ACC112 (cell line): ENCODE data around the gene CLEC7A.

Source experiments
- H2AFZ ChIP-seq: fragments of 200-600 bp; sonication (generic); one replicate; pipeline ENCODE4 v1.6.0; 2017; ENCODE audit warnings: antibody characterized with exemption, low read length; ENCODE audit not compliant: unreplicated experiment
- H3K27ac ChIP-seq: fragments of 200-600 bp; sonication (generic); 2 replicates; pipeline ENCODE4 v1.5.1; 2014; ENCODE audit warnings: low read depth, mild to moderate bottlenecking, antibody characterized with exemption, low read length, moderate library complexity
- H3K27me3 ChIP-seq: fragments of 200-600 bp; sonication (generic); 2 replicates; pipeline ENCODE4 v1.6.1; 2014; ENCODE audit warnings: mild to moderate bottlenecking, antibody characterized with exemption, low read length, moderate library complexity, mixed read lengths; ENCODE audit not compliant: insufficient read depth
- H3K36me3 ChIP-seq: fragments of 200-600 bp; sonication (generic); 2 replicates; pipeline ENCODE4 v1.6.1; 2016; ENCODE audit warnings: mild to moderate bottlenecking, antibody characterized with exemption, low read length, moderate library complexity, mixed read lengths; ENCODE audit not compliant: insufficient read depth
- H3K4me1 ChIP-seq: fragments of 200-600 bp; sonication (generic); one replicate; pipeline ENCODE4 v1.6.1; 2016; ENCODE audit warnings: low read length, mixed read lengths; ENCODE audit not compliant: insufficient read depth, unreplicated experiment, control insufficient read depth
- H3K4me3 ChIP-seq: fragments of 200-600 bp; sonication (generic); 2 replicates; pipeline ENCODE4 v1.5.1; 2014; ENCODE audit warnings: mild to moderate bottlenecking, low read depth, low read length
- H3K79me2 ChIP-seq: fragments of 200-600 bp; sonication (generic); one replicate; pipeline ENCODE4 v1.6.0; 2016; ENCODE audit warnings: low read length; ENCODE audit not compliant: control insufficient read depth, unreplicated experiment, insufficient read depth

Gene CLEC7A

DNA sequence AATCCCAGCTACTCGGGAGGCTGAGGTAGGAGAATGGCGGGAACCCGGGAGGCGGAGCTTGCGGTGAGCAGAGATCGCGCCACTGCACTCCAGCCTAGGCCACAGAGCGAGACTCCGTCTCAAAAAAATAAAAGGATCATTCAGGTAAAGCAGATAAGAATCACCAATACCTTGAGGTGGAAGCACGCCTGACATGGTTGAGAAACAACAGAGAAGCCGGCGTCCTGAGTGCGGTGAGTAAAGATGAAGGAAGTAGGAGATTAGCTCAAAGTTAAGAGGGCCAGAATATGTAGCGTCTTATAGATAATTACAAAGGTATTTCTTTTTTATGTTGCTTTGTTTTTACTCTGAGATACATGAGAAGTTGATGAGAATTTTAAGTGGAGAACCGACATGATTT lies 14.7 kb downstream of the CLEC7A start:
- no peaks in the 10 kb centered on the region for H3K36me3 ChIP-seq
- H2AFZ ChIP-seq, result no peak overlapping the region
- H3K4me3 ChIP-seq, result no peak overlapping the region
- H3K79me2 ChIP-seq, result no peaks in the 10 kb centered on the region
- H3K4me1 ChIP-seq, result peaks cover 4% of the 10 kb centered on the region
- no peaks in the 10 kb centered on the region for H3K27me3 ChIP-seq
- H3K27ac ChIP-seq, result no peak overlapping the region

DNA sequence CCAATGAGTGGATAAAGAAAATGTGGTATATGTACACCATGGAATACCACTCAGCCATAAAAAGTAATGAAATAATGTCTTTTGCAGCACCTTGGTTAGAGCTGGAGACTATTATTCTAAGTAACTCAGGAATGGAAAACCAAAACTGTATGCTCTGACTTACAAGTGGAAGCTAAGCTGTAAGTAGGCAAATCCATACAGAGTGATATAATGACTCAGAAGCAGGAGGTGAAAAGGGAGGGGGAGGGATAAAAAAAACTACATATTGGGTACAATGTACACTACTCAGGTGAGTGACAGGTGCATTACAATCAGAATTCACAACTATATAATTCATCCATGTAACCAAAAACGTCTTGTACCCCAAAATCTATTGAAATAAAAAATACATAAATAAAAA lies 16.1 kb downstream of the CLEC7A start:
- H3K27ac ChIP-seq, result no peak overlapping the region

DNA sequence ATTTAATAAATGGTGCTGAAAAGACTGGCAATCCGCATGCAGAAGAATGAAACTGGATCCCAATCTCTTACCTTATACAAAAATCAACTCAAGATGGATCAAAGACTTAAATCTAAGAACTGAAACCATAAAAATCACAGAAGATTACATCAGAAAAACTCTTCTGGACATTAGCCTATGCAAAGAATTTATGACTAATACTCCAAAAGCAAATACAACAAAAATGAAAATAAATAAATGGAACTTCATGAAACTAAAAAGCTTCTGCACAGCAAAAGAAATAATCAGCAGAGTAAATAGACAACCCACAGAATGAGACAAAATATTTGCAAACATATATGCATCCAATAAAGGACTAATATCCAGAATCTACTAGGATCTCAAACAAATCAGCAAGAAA lies 16.9 kb downstream of the CLEC7A start:
- H3K27ac ChIP-seq, result no peak overlapping the region
- H3K4me3 ChIP-seq, result no peak overlapping the region
- H3K4me1 ChIP-seq, result peaks cover 4% of the 10 kb centered on the region
- H3K36me3 ChIP-seq, result no peaks in the 10 kb centered on the region
- no peaks in the 10 kb centered on the region for H3K27me3 ChIP-seq
- no peaks in the 10 kb centered on the region for H3K79me2 ChIP-seq
- no peak overlapping the region for H2AFZ ChIP-seq

More for the DNA sequence above, 16.1 kb downstream of the CLEC7A start:
- no peaks in the 10 kb centered on the region for H3K79me2 ChIP-seq
- no peak overlapping the region for H2AFZ ChIP-seq
- H3K4me3 ChIP-seq, result no peak overlapping the region
- H3K27me3 ChIP-seq, result no peaks in the 10 kb centered on the region
- no peaks in the 10 kb centered on the region for H3K36me3 ChIP-seq
- peaks cover 4% of the 10 kb centered on the region for H3K4me1 ChIP-seq

DNA sequence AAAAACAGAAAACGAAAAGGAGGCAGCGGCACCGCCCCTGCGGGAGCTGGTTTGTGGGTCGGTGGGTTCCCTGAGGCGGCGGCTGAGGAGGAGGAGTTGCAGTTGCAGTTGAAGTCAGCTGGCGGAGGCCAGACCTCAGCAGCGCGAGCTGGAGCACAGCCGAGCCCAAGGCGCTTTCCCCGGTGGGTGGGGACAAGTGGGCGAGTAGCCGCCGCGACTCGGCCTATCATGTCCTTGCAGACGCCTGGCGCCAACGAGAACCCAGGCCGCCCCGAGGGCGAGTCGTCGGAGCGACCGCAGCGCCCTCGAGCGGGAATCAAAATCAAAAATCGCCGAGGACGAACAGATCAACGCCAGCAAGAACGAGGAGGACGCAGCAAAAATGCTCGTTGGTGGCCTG lies 18.5 kb downstream of the CLEC7A start:
- H3K36me3 ChIP-seq, result no peaks in the 10 kb centered on the region
- no peaks in the 10 kb centered on the region for H3K79me2 ChIP-seq
- no peak overlapping the region for H2AFZ ChIP-seq
- no peaks in the 10 kb centered on the region for H3K27me3 ChIP-seq
- no peak overlapping the region for H3K27ac ChIP-seq
- no peak overlapping the region for H3K4me3 ChIP-seq
- peaks cover 4% of the 10 kb centered on the region for H3K4me1 ChIP-seq

DNA sequence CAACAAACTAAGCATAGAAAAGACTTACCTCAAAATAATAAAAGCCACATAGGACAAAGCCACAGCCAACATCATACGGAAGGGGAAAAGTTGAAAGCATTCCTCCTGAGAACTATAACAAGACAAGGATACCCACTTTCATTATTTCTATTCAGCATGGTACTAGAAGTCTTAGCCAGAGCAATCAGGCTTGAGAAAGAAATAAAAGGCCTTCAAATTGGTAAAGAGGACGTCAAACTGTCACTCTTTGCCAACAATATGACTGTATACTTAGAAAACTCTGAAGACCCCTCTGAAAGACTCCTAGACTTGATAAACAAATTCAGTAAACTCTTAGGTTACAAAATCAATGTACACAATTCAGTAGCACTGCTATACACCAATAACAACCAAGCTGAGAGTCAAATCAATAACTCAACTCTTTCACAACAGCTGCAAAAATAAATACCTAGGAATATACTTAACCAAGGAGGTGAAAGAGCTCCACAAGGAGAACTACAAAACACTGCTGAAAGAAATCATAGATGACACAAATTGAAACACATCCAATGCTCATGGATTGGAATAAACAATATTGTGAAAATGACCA lies 19.6 kb downstream of the CLEC7A start:
- no peak overlapping the region for H3K27ac ChIP-seq
- peaks cover 4% of the 10 kb centered on the region for H3K4me1 ChIP-seq
- no peak overlapping the region for H3K4me3 ChIP-seq
- H3K36me3 ChIP-seq, result no peaks in the 10 kb centered on the region
- no peaks in the 10 kb centered on the region for H3K27me3 ChIP-seq
- no peaks in the 10 kb centered on the region for H3K79me2 ChIP-seq
- no peak overlapping the region for H2AFZ ChIP-seq

DNA sequence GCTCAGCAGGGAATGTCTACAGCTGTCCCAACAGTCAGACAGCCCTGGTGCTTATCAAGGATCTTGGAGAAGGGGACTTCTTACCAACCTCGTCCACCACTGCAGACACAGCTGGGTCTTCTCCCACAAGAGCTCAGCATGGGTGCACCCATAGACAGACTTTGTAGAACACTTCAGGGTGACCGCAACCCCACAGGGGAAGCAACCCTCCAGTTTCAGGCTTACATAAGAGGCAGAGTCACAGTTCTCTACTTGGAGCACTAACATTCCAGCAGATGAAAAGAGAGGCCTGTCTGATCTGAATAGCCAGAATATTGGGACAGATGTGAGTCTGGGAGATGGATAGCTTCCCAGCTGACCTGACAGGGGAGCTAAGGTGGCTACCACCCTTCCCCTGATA lies 27.7 kb downstream of the CLEC7A start:
- Histone ChIP-seq H3K27ac (no peak overlapping the region), H3K4me1 (no peaks in the 10 kb centered on the region), H3K79me2 (no peaks in the 10 kb centered on the region), H2AFZ (no peak overlapping the region), H3K36me3 (no peaks in the 10 kb centered on the region), H3K4me3 (no peak overlapping the region), H3K27me3 (no peaks in the 10 kb centered on the region)

DNA sequence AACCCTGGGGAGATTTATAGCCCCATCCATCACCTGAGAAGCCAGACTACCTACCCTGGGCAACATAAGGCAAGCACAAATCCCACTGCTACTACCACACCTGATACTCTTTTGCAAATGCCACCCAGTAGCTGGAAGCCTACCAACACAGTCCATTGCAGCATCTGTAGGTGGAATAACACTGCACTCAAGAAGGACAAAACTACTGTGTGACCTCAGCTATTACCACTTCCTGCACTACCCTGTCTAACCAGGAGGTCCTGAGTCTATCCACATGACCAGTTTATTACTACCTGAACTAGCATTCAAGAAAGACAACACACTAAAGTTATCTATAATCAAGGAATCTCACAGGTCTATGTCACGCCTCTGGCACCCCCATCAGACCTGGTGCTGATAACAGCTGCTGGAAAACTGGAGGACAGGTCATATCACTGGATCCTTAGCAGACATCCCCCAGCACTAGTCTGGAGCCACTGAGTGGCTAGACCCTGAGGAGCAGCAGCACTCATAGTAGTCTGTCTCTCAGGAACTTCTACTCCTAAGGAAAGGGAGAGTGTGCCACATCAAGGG lies 28.3 kb downstream of the CLEC7A start:
- Histone ChIP-seq H2AFZ (no peak overlapping the region), H3K27ac (no peak overlapping the region), H3K36me3 (no peaks in the 10 kb centered on the region)

DNA sequence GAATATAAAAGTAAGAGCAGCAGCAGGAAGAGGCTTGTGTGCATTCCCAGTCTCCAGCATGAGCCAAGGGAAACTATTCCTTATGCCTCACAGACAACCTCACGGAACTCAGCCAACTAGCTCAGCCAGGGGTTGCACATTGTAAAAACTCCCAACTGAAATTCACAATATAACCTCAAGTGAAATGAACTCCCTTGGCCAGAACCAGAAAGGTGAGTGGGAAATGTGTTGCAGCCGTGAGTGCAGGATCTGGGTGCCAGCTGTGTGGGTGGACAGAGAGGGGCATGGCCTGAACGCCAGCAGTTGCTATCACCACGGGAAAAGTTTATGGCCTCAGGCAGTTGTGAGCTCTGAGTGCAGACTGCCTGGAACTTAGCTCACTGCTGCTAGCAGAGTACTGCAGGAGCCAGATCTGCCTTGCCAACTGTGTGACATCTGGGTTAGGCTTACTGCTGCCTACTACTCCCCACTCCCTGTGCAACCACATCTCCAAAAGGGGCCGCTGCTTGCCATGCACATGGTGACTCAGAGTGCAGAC lies 28.9 kb downstream of the CLEC7A start:
- H3K79me2 ChIP-seq, result no peaks in the 10 kb centered on the region
- no peak overlapping the region for H3K27ac ChIP-seq
- H3K36me3 ChIP-seq, result no peaks in the 10 kb centered on the region
- no peaks in the 10 kb centered on the region for H3K4me1 ChIP-seq
- H3K27me3 ChIP-seq, result 0 out of 2 replicates have a peak, but pooled peaks cover 6% of the 10 kb centered on the region
- no peak overlapping the region for H2AFZ ChIP-seq
- H3K4me3 ChIP-seq, result no peak overlapping the region

More for the DNA sequence above, 28.3 kb downstream of the CLEC7A start:
- Histone ChIP-seq H3K79me2 (no peaks in the 10 kb centered on the region), H3K4me3 (no peak overlapping the region), H3K27me3 (0 out of 2 replicates have a peak, but pooled peaks cover 2% of the 10 kb centered on the region), H3K4me1 (no peaks in the 10 kb centered on the region)

DNA sequence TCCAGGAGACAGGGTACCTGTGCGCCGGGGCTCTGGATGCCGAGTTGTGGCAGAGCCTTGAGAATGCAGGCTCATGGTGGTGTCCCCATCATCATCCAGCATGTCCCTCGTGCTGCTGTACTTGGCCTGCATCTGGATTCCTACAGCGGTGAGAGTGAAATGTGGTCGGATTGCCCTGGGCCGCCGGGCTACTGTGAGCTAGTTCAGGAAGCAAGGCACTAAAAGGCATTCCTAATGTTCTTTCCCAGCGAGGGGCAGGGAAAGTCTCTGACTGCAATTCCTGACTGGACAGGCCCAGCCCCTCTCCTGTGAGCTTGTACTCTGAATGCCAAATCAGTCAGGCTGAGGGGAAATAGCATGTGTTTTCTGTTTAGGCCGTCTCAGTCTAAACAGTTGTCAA lies 31.2 kb downstream of the CLEC7A start, which contains the start of gene CLEC1A:
CLEC1A (minus strand) TSS at position 195 of the 400 bp plus-strand sequence; CDS start at position 132, 63 bp downstream.
- H2AFZ ChIP-seq, result no peak within 1 kb of the TSS
- no peaks in the 10 kb centered on the region for H3K4me1 ChIP-seq
- H3K36me3 ChIP-seq, result no peaks in the 10 kb centered on the region
- peaks cover 6% of the 10 kb centered on the region; the same call in 1 of the 2 replicates for H3K27me3 ChIP-seq
- no peaks in the 10 kb centered on the region for H3K79me2 ChIP-seq
- H3K4me3 ChIP-seq, result no peak within 1 kb of the TSS
- H3K27ac ChIP-seq, result no peak within 1 kb of the TSS

DNA sequence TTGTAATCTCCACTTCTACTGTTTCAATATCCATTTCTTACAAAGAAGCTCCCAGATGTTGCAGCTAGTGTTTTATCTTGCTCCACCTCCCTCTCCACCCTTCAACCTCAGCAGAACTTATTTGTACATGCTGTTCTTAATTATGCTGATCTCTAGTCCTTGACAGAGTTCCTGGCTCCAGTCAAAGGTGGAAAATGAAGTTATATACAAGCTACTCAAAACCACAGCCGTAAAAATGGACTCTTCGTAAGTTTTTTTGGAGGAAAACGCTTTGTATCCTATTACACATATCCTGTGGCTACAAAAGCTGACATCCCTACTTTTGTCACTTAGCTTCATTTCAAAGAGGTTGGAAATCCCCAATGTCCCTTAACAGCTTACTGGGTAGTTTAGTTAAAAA lies 32.5 kb downstream of the CLEC7A start:
- no peak overlapping the region for H2AFZ ChIP-seq
- H3K27me3 ChIP-seq, result peaks cover 6% of the 10 kb centered on the region; the same call in 1 of the 2 replicates
- H3K79me2 ChIP-seq, result no peaks in the 10 kb centered on the region
- H3K4me1 ChIP-seq, result no peaks in the 10 kb centered on the region
- H3K4me3 ChIP-seq, result no peak overlapping the region
- H3K36me3 ChIP-seq, result no peaks in the 10 kb centered on the region
- no peak overlapping the region for H3K27ac ChIP-seq

DNA sequence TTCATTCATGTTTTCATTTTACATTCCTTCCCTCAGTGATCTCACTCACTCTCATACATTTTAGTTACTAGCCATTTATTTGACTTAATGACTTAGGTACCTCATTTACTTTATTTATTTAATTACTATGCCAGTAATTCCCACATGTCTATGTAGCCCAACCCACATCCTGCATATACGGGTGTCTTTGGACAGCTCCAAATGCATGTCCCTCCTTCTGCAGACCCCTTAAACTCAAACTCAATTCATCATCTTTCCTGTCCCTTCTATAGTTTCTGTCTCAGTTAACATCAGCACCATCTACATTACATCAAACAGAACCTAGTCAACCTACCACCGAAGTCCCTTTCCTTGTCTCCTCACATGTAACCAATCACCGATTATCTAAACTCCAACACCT lies 34.0 kb downstream of the CLEC7A start:
- no peak overlapping the region for H3K4me3 ChIP-seq
- no peaks in the 10 kb centered on the region for H3K36me3 ChIP-seq
- H2AFZ ChIP-seq, result no peak overlapping the region
- H3K27ac ChIP-seq, result no peak overlapping the region
- H3K79me2 ChIP-seq, result no peaks in the 10 kb centered on the region
- H3K27me3 ChIP-seq, result peaks cover 6% of the 10 kb centered on the region; the same call in 1 of the 2 replicates
- H3K4me1 ChIP-seq, result no peaks in the 10 kb centered on the region
